ENCODE results near the gene NUMB.

NUMB gene

GRCh38 chr14:73460691-73461127, 2.4 kb upstream of the NUMB start:
- DNase-seq (ENCODE audit: low read depth), result no peak
- TF ChIP-seq CTCF (IDR thresholded peaks at IDR 0.05; ENCODE audit: control insufficient read depth, extremely low read depth, insufficient read depth), result no peak
- H3K4me3 ChIP-seq (ENCODE audit: low read depth, low read length), result no peak overlapping the region

DNA sequence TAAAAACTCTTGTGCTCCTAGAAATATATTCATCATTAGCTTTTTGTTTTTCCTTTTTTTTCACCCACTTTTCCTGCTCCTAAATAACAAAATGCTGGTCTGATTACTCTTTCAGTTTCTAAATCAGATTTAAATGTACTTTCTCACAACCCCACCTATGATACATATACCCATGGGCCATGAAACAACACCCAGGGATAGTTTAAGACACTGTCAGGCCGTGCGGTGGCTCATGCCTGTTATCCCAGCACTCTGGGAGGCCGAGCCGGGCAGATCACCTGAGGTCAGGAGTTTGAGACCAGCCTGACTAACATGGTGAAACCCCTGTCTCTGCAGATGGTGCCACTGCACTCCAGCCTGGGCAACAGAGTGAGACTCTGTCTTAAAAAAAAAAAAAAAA, 1.6 kb upstream of the NUMB start:
- H3K4me3 ChIP-seq (ENCODE audit: low read depth, low read length), result no peak overlapping the region
- no peak for DNase-seq (ENCODE audit: low read depth)
- no peak for TF ChIP-seq CTCF (IDR thresholded peaks at IDR 0.05; ENCODE audit: control insufficient read depth, extremely low read depth, insufficient read depth)

DNA sequence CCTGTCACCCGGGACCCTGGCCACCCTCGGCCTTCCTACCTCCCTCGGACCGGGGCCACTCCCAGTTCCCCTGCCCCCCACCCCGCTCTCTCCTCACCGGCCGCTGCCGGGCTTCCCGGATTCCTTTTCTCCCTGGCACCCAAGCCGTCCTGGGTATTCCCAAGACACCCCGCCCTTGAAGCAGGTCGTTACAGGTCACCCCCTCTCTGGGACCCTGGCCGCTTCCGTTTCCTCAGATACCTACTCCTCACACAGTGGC, 493 bp downstream of the NUMB start:
- DNase-seq (ENCODE audit: low read depth), result no peak
- peak overlapping the region; percentile 92 for H3K4me3 ChIP-seq (ENCODE audit: low read depth, low read length)
- TF ChIP-seq CTCF (IDR thresholded peaks at IDR 0.05; ENCODE audit: control insufficient read depth, extremely low read depth, insufficient read depth), result no peak

DNA sequence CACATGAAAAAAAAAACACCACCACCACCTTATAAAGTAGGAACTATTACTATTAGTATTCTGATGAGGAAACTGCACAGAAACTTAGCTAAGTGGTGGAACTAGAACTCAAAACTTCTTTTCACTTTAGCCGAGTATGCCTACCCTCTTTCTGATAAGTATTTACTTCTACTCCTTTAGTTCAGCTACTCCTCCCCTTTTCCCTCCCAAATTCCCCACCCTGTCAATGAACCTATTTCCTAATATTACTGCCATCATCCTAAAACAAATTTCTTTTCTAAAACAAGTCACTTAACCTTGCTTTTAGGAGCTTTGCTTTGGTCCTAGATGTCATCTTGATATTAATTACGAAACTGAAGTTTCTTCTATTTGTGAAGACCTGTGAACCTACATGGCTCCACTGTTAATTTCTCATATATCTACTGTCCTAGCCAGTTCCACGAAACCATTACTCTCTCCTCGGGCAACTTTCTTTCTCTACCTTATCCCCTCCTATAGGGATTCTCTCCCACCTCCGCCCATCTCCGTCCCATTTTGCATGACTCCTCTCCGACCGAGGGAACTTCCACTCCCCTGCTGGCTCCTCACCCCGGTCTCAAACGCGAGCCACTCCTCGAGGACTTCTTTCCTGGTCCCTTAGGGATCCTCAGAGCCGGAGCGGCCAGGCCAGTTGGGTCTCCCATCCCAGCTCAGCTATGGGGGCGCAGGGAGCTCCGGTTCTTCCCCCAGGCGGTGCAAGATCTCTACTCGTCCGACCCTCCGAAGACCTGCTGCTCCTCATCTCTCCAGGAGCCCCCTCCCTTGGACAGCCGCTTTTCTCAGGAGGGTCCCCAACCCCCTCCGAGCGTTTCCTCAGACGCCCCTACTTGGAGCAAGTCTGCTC, 1.1 kb downstream of the NUMB start:
- TF ChIP-seq CTCF (IDR thresholded peaks at IDR 0.05; ENCODE audit: control insufficient read depth, extremely low read depth, insufficient read depth), result no peak
- DNase-seq (ENCODE audit: low read depth), result no peak
- H3K4me3 ChIP-seq (ENCODE audit: low read depth, low read length), result peak overlapping the region; percentile 92

DNA sequence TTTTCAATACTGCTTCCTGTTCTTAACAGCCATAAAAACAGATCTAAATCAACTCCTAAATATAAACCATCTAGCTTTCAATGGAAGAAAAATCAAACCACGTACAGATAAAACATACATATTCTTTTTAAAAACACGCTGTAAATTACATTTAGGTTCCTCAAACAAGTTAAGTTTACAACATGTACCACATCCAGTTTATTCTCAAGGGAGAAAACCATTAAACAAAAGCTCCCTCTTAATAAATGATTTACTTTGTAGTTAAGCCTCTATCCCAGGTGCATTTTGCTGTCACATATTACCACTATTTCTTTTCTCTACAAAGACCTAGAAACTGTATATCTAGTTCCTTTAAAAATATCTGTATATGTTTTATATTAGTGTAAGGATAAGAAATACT, 3.1 kb downstream of the NUMB start:
- TF ChIP-seq CTCF (IDR thresholded peaks at IDR 0.05; ENCODE audit: control insufficient read depth, extremely low read depth, insufficient read depth), result no peak
- no peak for DNase-seq (ENCODE audit: low read depth)
- H3K4me3 ChIP-seq (ENCODE audit: low read depth, low read length), result no peak overlapping the region; the same call in 1 of the 2 replicates

DNA sequence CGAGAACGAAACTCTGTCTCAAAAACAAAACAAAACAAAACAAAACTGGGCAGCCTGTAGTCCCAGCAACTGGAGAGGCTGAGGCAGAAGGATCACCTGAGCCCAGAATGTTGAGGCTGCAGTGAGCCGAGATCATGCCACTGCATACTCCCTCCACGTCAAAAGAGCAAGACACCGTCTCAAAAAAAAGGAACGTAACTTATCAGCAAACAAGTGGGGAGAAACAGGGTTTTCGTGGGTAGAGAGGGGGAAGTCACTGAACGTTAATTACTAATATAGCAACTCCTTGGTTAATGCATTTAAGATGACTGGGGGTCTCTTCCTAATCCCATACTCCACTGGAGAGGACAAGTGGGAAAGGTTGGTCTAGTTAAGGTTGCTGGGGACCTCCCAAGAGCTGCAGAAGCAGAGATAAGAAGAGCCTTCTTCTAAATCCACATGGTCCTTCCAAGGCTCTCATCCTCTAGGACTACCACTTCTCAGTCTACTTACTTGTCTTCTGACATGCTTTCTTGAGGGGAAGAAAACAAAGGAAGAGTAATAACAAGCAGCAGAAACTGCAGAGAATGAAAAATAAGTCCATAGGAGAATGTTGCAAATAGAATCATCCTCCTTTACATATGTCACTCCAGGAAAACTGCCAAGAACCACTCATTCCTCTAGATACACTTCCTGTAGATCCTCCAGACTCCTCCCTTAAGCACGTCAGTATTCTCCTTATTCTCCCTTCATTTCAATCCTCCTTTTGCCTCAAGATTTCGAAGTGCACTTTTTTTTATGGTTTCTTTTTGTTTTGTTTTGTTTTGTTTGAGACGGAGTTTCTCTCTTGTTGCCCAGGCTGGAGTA, 5.8 kb downstream of the NUMB start:
- TF ChIP-seq CTCF (IDR thresholded peaks at IDR 0.05; ENCODE audit: control insufficient read depth, extremely low read depth, insufficient read depth), result no peak
- no peak overlapping the region for H3K4me3 ChIP-seq (ENCODE audit: low read depth, low read length)
- DNase-seq (ENCODE audit: low read depth), result peak; percentile 58

Data from LNCaP clone FGC (cell line).